HG03139 (cell line): ENCODE measurements around the gene ABCC12.
"Not testable (repeated sequence)": the region's sequence is repeated elsewhere in the genome, so short reads cannot be mapped to it uniquely, and the experiment has no call there.

Experiments used
- ATAC-seq: cut with Tn5 transposase; IDR thresholded peaks from one replicate; pipeline ENCODE4 v1.9.1; 2021; ENCODE audit not compliant: unreplicated experiment

ABCC12 gene

GRCh38 chr16:48166617-48167016 lies 10.8 kb upstream of the ABCC12 start:
- not testable (repeated sequence) for ATAC-seq

- no peak for ATAC-seq
Observed at GRCh38 chr16:48165961-48166578, 10.3 kb upstream of the ABCC12 start.

GRCh38 chr16:48164907-48165715 lies 9.3 kb upstream of the ABCC12 start:
- peak; percentile 80 for ATAC-seq

- ATAC-seq = no peak
Observed at GRCh38 chr16:48162839-48163410, 7.1 kb upstream of the ABCC12 start.

- ATAC-seq = no peak
Observed at GRCh38 chr16:48161906-48162305, 6.1 kb upstream of the ABCC12 start.

GRCh38 chr16:48160575-48160974 lies 4.8 kb upstream of the ABCC12 start:
- ATAC-seq = no peak

- peak; percentile 61 for ATAC-seq
Observed at GRCh38 chr16:48158296-48158695, 2.5 kb upstream of the ABCC12 start.

- ATAC-seq = no peak
Observed at GRCh38 chr16:48157794-48158193, 2.0 kb upstream of the ABCC12 start.

GRCh38 chr16:48157302-48157701 lies 1.5 kb upstream of the ABCC12 start:
- ATAC-seq = no peak

GRCh38 chr16:48156790-48157209 lies 1.0 kb upstream of the ABCC12 start:
- peak; percentile 52 for ATAC-seq

- ATAC-seq = no peak
Observed at GRCh38 chr16:48153774-48154173, 2.0 kb downstream of the ABCC12 start.

GRCh38 chr16:48152226-48152625 lies 3.6 kb downstream of the ABCC12 start:
- ATAC-seq = no peak

- no peak for ATAC-seq
Observed at GRCh38 chr16:48150707-48151106, 5.1 kb downstream of the ABCC12 start.

- ATAC-seq = no peak
Observed at GRCh38 chr16:48146710-48147109, 9.1 kb downstream of the ABCC12 start.

- no peak for ATAC-seq
Observed at GRCh38 chr16:48146131-48146530, 9.7 kb downstream of the ABCC12 start.

GRCh38 chr16:48143812-48144368 lies 11.9 kb downstream of the ABCC12 start:
- ATAC-seq = no peak

GRCh38 chr16:48140821-48141220 lies 15.0 kb downstream of the ABCC12 start:
- ATAC-seq = no peak

GRCh38 chr16:48139517-48139916 lies 16.3 kb downstream of the ABCC12 start:
- ATAC-seq = no peak

- no peak for ATAC-seq
Observed at GRCh38 chr16:48138543-48138942, 17.2 kb downstream of the ABCC12 start.

GRCh38 chr16:48137822-48138221 lies 18.0 kb downstream of the ABCC12 start:
- ATAC-seq = no peak

GRCh38 chr16:48136547-48137360 lies 19.0 kb downstream of the ABCC12 start:
- no peak for ATAC-seq
